ENCODE results near the gene HOXA4.
A peak's percentile ranks its signal among the peaks of the same experiment; 100 is the strongest.

Gene HOXA4

GRCh38 chr7:27106181-27106900, 24.2 kb downstream of the HOXA4 start:
- DNase-seq (ENCODE audit: low read depth in 2 of 2) = no peak

- no peak for DNase-seq (ENCODE audit: low read depth in 2 of 2)
Observed at GRCh38 chr7:27105301-27106031, 25.1 kb downstream of the HOXA4 start.

- no peak for DNase-seq (ENCODE audit: low read depth in 2 of 2)
Observed at GRCh38 chr7:27104341-27105058, 26.1 kb downstream of the HOXA4 start.

GRCh38 chr7:27103489-27104226, 26.9 kb downstream of the HOXA4 start:
- no peak for DNase-seq (ENCODE audit: low read depth in 2 of 2)

- no peak for DNase-seq (ENCODE audit: low read depth in 2 of 2)
Observed at GRCh38 chr7:27102581-27103442, 27.7 kb downstream of the HOXA4 start, which contains the start of gene HOXA2. HOXA2 (minus strand) TSS chr7:27102683; CDS start chr7:27102500, 183 bp downstream.

- DNase-seq (ENCODE audit: low read depth in 2 of 2) = no peak
Observed at GRCh38 chr7:27101957-27102580, 28.5 kb downstream of the HOXA4 start.

GRCh38 chr7:27101171-27101956, 29.2 kb downstream of the HOXA4 start:
- no peak for DNase-seq (ENCODE audit: low read depth in 2 of 2)

GRCh38 chr7:27100694-27101170, 29.8 kb downstream of the HOXA4 start:
- DNase-seq (ENCODE audit: low read depth in 2 of 2) = no peak

- DNase-seq (ENCODE audit: low read depth in 2 of 2) = no peak
Observed at GRCh38 chr7:27099453-27100370, 30.8 kb downstream of the HOXA4 start.

- no peak for DNase-seq (ENCODE audit: low read depth in 2 of 2)
Observed at GRCh38 chr7:27098578-27099451, 31.7 kb downstream of the HOXA4 start.

- no peak for DNase-seq (ENCODE audit: low read depth in 2 of 2)
Observed at GRCh38 chr7:27097686-27098577, 32.6 kb downstream of the HOXA4 start.

- no peak for DNase-seq (ENCODE audit: low read depth in 2 of 2)
Observed at GRCh38 chr7:27096768-27097514, 33.6 kb downstream of the HOXA4 start.

GRCh38 chr7:27095897-27096767, 34.4 kb downstream of the HOXA4 start, which contains the start of gene HOXA1:
HOXA1 (minus strand) TSS chr7:27096000; CDS start chr7:27095912, 88 bp downstream.
- DNase-seq (ENCODE audit: low read depth in 2 of 2) = peak; percentile 45 to 56
